ENCODE measurements around the gene SOBP.

- TF ChIP-seq CTCF (IDR thresholded peaks at IDR 0.05) (no peak), EZH2 (IDR thresholded peaks at IDR 0.05; ENCODE audit: borderline replicate concordance, insufficient read depth, low read depth, low read length, poor library complexity, severe bottlenecking) (no peak)
Measured at GRCh38 chr6:107657373-107657754, 167.4 kb downstream of the SOBP start.
